GM12878 (cell line): ENCODE results near the gene COL8A2. TPM values are rescaled to one million over a fixed set of nuclear protein-coding genes. Genes with fewer than 3 reads are reported as not detected.

Source experiments
- ASH2L ChIP-seq: fragments of 300-600, 200-600 bp; sonication (generic); IDR thresholded peaks from 2 replicates; pipeline ENCODE4 v1.6.1; 2017; ENCODE audit warnings: low read depth, mild to moderate bottlenecking, borderline replicate concordance
- CBFB ChIP-seq: IDR thresholded peaks from 2 replicates; pipeline ENCODE4 v1.6.1; 2016; ENCODE audit warnings: antibody characterized with exemption, low read depth
- ESRRA ChIP-seq: IDR thresholded peaks from 2 replicates; pipeline ENCODE4 v1.6.1; 2012; ENCODE audit warnings: mild to moderate bottlenecking, low read length, improper control_type of control experiment
- HSF1 ChIP-seq: fragments of 150-350 bp; IDR thresholded peaks from 2 replicates; pipeline ENCODE4 v1.6.1; 2014; ENCODE audit warnings: mild to moderate bottlenecking, low read depth, low read length
- IKZF2 ChIP-seq, 2 experiments: fragments of 450-650 bp; IDR thresholded peaks; 2 replicates each; pipeline ENCODE4 v1.6.1; 2017; ENCODE audit warnings: mild to moderate bottlenecking in 2 of 2, moderate library complexity in 2 of 2
- IRF4 ChIP-seq: IDR thresholded peaks from 2 replicates; pipeline ENCODE4 v1.6.1; 2011; ENCODE audit warnings: low read depth, low read length
- KAT2A ChIP-seq: conservative IDR thresholded peaks from 2 replicates; pipeline ENCODE4 v1.6.1; 2011; ENCODE audit warnings: low read depth, low read length; ENCODE audit not compliant: control insufficient read depth
- NBN ChIP-seq: fragments of 450-650 bp; IDR thresholded peaks from 2 replicates; pipeline ENCODE4 v1.6.1; 2016
- POLR2AphosphoS2 ChIP-seq: IDR thresholded peaks from 2 replicates; pipeline ENCODE4 v1.6.1; 2011; ENCODE audit warnings: low read depth, mild to moderate bottlenecking, low read length, improper control_type of control experiment, moderate library complexity
- POLR2AphosphoS5 ChIP-seq: IDR thresholded peaks from 2 replicates; pipeline ENCODE4 v1.6.1; 2011; ENCODE audit warnings: mild to moderate bottlenecking, low read length, inconsistent platforms
- RAD51 ChIP-seq: fragments of 450-650 bp; IDR thresholded peaks from 2 replicates; pipeline ENCODE4 v1.6.1; 2016; ENCODE audit warnings: moderate library complexity, mild to moderate bottlenecking, inconsistent platforms
- RBBP5 ChIP-seq: fragments of 200-600 bp; sonication (generic); conservative IDR thresholded peaks from 2 replicates; pipeline ENCODE4 v1.6.1; 2016
- RELA ChIP-seq: fragments of 450-650 bp; IDR thresholded peaks from 2 replicates; pipeline ENCODE4 v1.8.0; 2014; ENCODE audit warnings: borderline replicate concordance; ENCODE audit not compliant: partially characterized antibody
- SMAD1 ChIP-seq: fragments of 450-650 bp; IDR thresholded peaks from 2 replicates; pipeline ENCODE4 v1.6.1; 2018; ENCODE audit warnings: mild to moderate bottlenecking, low read depth; ENCODE audit not compliant: partially characterized antibody
- SRF ChIP-seq, 2 experiments: IDR thresholded peaks; 2 replicates each; pipeline ENCODE4 v1.6.1; 2011; ENCODE audit warnings: low read depth in 2 of 2, low read length in 2 of 2, mild to moderate bottlenecking in 1 of 2, moderate library complexity in 1 of 2
- STAT3 ChIP-seq: IDR thresholded peaks from 2 replicates; pipeline ENCODE4 v1.6.1; 2011; ENCODE audit warnings: low read depth, low read length, improper control_type of control experiment
- SUZ12 ChIP-seq: fragments of 200-600 bp; sonication (generic); IDR thresholded peaks from one replicate; pipeline ENCODE4 v1.6.1; 2018; ENCODE audit warnings: antibody characterized with exemption, mild to moderate bottlenecking; ENCODE audit not compliant: unreplicated experiment
- TAF1 ChIP-seq: IDR thresholded peaks from 2 replicates; pipeline ENCODE4 v1.6.1; 2011; ENCODE audit warnings: mild to moderate bottlenecking, low read depth, low read length, borderline replicate concordance
- TBL1XR1 ChIP-seq: IDR thresholded peaks from 2 replicates; pipeline ENCODE4 v1.6.1; 2012; ENCODE audit warnings: low read depth, low read length, improper control_type of control experiment
- TCF12 ChIP-seq: IDR thresholded peaks from 2 replicates; pipeline ENCODE4 v1.6.1; 2011; ENCODE audit warnings: low read depth, mild to moderate bottlenecking, low read length
- TCF3 ChIP-seq: IDR thresholded peaks from 2 replicates; pipeline ENCODE4 v1.6.1; 2012; ENCODE audit warnings: low read depth, mild to moderate bottlenecking, low read length, borderline replicate concordance; ENCODE audit not compliant: insufficient read depth
- TCF7 ChIP-seq: IDR thresholded peaks from 2 replicates; pipeline ENCODE4 v1.6.1; 2014; ENCODE audit warnings: antibody characterized with exemption, borderline replicate concordance
- ZNF207 ChIP-seq: fragments of 450-650 bp; IDR thresholded peaks from 2 replicates; pipeline ENCODE4 v1.6.1; 2014; ENCODE audit warnings: antibody characterized with exemption, mild to moderate bottlenecking, borderline replicate concordance
- ZZZ3 ChIP-seq: IDR thresholded peaks from 2 replicates; pipeline ENCODE4 v1.6.1; 2011; ENCODE audit warnings: low read depth; ENCODE audit not compliant: control insufficient read depth, insufficient read length
- polyA plus RNA-seq, 11 experiments: library from polyadenylated mRNA; depleted of rRNA in 4 of 11; unstranded in 6 of 11; stranded (reverse) in 5 of 11; fragments of >200 nt; fragmentation: Nextera tagmentation in 4 of 11; fragmentation: Illumina TruSeq in 1 of 11; extraction: Ambion mirVana in 4 of 11; extraction: Trizol in 1 of 11; gene quantifications; 1 replicate in 1 of 11; 2 replicates in 10 of 11; pipeline versions ENCODE4 v1.2.1 to v1.2.3, GENCODE V29; 2011 to 2016; ENCODE audit warnings: inconsistent platforms in 2 of 11, missing spikeins in 2 of 11, low read depth in 1 of 11
- total RNA-seq, 4 experiments: library from RNA; depleted of rRNA in 3 of 4; stranded (reverse); fragments of >200 nt in 3 of 4; fragmentation: Illumina TruSeq in 1 of 4; extraction: Trizol in 1 of 4; gene quantifications; 2 replicates each; pipeline versions ENCODE4 v1.2.1 to v1.2.3, GENCODE V29; 2013 to 2021
- TF ChIP-seq, protein P1 (sequence below): fragments of 450-650 bp; IDR thresholded peaks from 2 replicates; pipeline ENCODE4 v1.6.1; 2017; ENCODE audit warnings: antibody characterized with exemption, mild to moderate bottlenecking, moderate library complexity

COL8A2 gene
- total and polyA plus RNA-seq, 10 of the 15 experiments (the other 5 are each of a cell fraction or from before 2014, with no cell fraction given), result 0.01 TPM; not detected in 9

GRCh38 chr1:36088577-36089392 lies 36.2 kb downstream of the COL8A2 start, which contains the start of gene ADPRS (continued):
- TF ChIP-seq POLR2AphosphoS5 (peak; percentile 97), SMAD1 (no peak), STAT3 (no peak), ZNF207 (peak; percentile 97), IRF4 (peak; percentile 52; the same call in 1 of the 2 replicates), SUZ12 (no peak), RBBP5 (0 out of 2 replicates have a peak, but pooled peaks have one; percentile 42), ESRRA (peak; percentile 50), TAF1 (peak; percentile 98), ASH2L (peak; percentile 97; the same call in 1 of the 2 replicates), RAD51 (no peak), CBFB (peak; percentile 71; the same call in 1 of the 2 replicates), HSF1 (no peak), SRF (IDR thresholded peaks at IDR 0.05; ENCODE audit: low read depth in 2 of 2, low read length in 2 of 2) (peak in 1 of 2 experiments; percentile 72; a peak in 2 of 4 replicates), POLR2AphosphoS2 (no peak; the same call in 1 of the 2 replicates), TCF7 (no peak), KAT2A (no peak), RELA (peak; percentile 76), TBL1XR1 (peak; percentile 59; the same call in 1 of the 2 replicates), NBN (peak; percentile 80; the same call in 1 of the 2 replicates), ZZZ3 (no peak), TCF3 (peak; percentile 77), IKZF2 (IDR thresholded peaks at IDR 0.05) (peak in 1 of 2 experiments; percentile 46; a peak in 1 of 4 replicates), TCF12 (peak; percentile 86)
- TF ChIP-seq, protein P1, sequence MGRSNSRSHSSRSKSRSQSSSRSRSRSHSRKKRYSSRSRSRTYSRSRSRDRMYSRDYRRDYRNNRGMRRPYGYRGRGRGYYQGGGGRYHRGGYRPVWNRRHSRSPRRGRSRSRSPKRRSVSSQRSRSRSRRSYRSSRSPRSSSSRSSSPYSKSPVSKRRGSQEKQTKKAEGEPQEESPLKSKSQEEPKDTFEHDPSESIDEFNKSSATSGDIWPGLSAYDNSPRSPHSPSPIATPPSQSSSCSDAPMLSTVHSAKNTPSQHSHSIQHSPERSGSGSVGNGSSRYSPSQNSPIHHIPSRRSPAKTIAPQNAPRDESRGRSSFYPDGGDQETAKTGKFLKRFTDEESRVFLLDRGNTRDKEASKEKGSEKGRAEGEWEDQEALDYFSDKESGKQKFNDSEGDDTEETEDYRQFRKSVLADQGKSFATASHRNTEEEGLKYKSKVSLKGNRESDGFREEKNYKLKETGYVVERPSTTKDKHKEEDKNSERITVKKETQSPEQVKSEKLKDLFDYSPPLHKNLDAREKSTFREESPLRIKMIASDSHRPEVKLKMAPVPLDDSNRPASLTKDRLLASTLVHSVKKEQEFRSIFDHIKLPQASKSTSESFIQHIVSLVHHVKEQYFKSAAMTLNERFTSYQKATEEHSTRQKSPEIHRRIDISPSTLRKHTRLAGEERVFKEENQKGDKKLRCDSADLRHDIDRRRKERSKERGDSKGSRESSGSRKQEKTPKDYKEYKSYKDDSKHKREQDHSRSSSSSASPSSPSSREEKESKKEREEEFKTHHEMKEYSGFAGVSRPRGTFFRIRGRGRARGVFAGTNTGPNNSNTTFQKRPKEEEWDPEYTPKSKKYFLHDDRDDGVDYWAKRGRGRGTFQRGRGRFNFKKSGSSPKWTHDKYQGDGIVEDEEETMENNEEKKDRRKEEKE, result no peak
